ENCODE measurements around the gene EIF4ENIF1.
"Not testable (repeated sequence)": the region's sequence is repeated elsewhere in the genome, so short reads cannot be mapped to it uniquely, and the experiment has no call there.

EIF4ENIF1 gene

GRCh38 chr22:31440681-31441080, 49.0 kb downstream of the EIF4ENIF1 start:
- DNase-seq = no peak

- no peak for DNase-seq
Measured at GRCh38 chr22:31439808-31440207, 49.8 kb downstream of the EIF4ENIF1 start.

- no peak for DNase-seq
Measured at GRCh38 chr22:31436132-31436531, 53.5 kb downstream of the EIF4ENIF1 start.

- no peak for DNase-seq
Measured at GRCh38 chr22:31431950-31432349, 57.7 kb downstream of the EIF4ENIF1 start.

GRCh38 chr22:31425331-31426050, 64.2 kb downstream of the EIF4ENIF1 start:
- DNase-seq = no peak

GRCh38 chr22:31402350-31402749, 87.3 kb downstream of the EIF4ENIF1 start:
- not testable (repeated sequence) for DNase-seq

GRCh38 chr22:31400023-31400397, 89.6 kb downstream of the EIF4ENIF1 start:
- DNase-seq = no peak

- peak; percentile 95 to 97 for DNase-seq
Measured at GRCh38 chr22:31399211-31400022, 90.2 kb downstream of the EIF4ENIF1 start, which contains the start of gene DRG1. TSS of gene DRG1 (plus strand) at chr22:31399604. CDS start at chr22:31399684, 80 bp downstream.

- no peak for DNase-seq
Measured at GRCh38 chr22:31398231-31398630, 91.4 kb downstream of the EIF4ENIF1 start.

- no peak for DNase-seq
Measured at GRCh38 chr22:31394326-31394725, 95.3 kb downstream of the EIF4ENIF1 start.

- no peak for DNase-seq
Measured at GRCh38 chr22:31393893-31394292, 95.7 kb downstream of the EIF4ENIF1 start.
